Kidney epithelial cell (primary cell): Measurements from ENCODE around the gene GTF3C5. TPM values are rescaled to one million over a fixed set of nuclear protein-coding genes. Genes with fewer than 3 reads are reported as not detected.
A peak's percentile ranks its signal among the peaks of the same experiment; 100 is the strongest.

Experiments used
- DNase-seq: peaks from one replicate; pipeline ENCODE4 v3.0.0-alpha.2; 2010; ENCODE audit warnings: low read depth
- H3K27me3 ChIP-seq: 2 replicates; pipeline ENCODE4 v1.6.0; 2011; ENCODE audit warnings: low read length; ENCODE audit not compliant: control insufficient read depth, insufficient read depth
- H3K36me3 ChIP-seq: 2 replicates; pipeline ENCODE4 v1.5.1; 2011; ENCODE audit warnings: low read length; ENCODE audit not compliant: control insufficient read depth, insufficient read depth
- H3K4me3 ChIP-seq: 2 replicates; pipeline ENCODE4 v1.5.1; 2011; ENCODE audit warnings: low read depth, mild to moderate bottlenecking, control low read depth, low read length
- total RNA-seq: library from RNA; depleted of rRNA; stranded (reverse); fragments of >200 nt; gene quantifications from 2 replicates; pipeline ENCODE4 v1.2.3, GENCODE V29; 2015
- TF ChIP-seq, protein P1 (sequence below): IDR thresholded peaks from 2 replicates; pipeline ENCODE4 v1.5.1; 2011; ENCODE audit warnings: mild to moderate bottlenecking, moderate library complexity, low read length, control low read depth, inconsistent platforms; ENCODE audit not compliant: insufficient read depth, poor library complexity, severe bottlenecking

The GTF3C5 gene
- total RNA-seq, 1 donor from 2014 or later: 94.7 TPM

DNA sequence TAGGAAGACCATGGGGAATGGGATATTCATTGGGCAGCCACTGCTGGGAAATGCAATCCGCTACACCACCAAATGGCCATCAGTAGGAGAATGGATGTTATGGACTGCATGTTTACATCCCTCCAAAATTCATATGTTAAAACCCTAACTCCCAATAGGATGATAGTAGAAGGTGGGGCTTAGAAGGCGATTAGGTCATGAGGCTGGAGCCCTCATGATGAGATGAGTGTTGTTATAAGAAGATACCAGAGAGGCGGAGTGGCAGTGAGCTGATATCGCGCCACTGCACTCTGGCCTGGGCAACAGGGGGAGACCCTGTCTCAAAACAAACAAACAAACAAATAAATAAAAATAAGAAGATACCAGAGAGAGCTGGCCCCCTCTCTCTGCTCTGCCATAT lies 16.1 kb upstream of the GTF3C5 start:
- Histone ChIP-seq H3K36me3 (no peaks in the 10 kb centered on the region), H3K4me3 (no peak overlapping the region), H3K27me3 (no peaks in the 10 kb centered on the region)
- TF ChIP-seq, protein P1, sequence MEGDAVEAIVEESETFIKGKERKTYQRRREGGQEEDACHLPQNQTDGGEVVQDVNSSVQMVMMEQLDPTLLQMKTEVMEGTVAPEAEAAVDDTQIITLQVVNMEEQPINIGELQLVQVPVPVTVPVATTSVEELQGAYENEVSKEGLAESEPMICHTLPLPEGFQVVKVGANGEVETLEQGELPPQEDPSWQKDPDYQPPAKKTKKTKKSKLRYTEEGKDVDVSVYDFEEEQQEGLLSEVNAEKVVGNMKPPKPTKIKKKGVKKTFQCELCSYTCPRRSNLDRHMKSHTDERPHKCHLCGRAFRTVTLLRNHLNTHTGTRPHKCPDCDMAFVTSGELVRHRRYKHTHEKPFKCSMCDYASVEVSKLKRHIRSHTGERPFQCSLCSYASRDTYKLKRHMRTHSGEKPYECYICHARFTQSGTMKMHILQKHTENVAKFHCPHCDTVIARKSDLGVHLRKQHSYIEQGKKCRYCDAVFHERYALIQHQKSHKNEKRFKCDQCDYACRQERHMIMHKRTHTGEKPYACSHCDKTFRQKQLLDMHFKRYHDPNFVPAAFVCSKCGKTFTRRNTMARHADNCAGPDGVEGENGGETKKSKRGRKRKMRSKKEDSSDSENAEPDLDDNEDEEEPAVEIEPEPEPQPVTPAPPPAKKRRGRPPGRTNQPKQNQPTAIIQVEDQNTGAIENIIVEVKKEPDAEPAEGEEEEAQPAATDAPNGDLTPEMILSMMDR: no peak
- DNase-seq: no peak

GRCh38 chr9:133023117-133023890 lies 7.5 kb upstream of the GTF3C5 start:
- no peak overlapping the region for H3K4me3 ChIP-seq
- no peak for DNase-seq
- no peaks in the 10 kb centered on the region for H3K27me3 ChIP-seq
- TF ChIP-seq, protein P1: no peak
- H3K36me3 ChIP-seq: no peaks in the 10 kb centered on the region

DNA sequence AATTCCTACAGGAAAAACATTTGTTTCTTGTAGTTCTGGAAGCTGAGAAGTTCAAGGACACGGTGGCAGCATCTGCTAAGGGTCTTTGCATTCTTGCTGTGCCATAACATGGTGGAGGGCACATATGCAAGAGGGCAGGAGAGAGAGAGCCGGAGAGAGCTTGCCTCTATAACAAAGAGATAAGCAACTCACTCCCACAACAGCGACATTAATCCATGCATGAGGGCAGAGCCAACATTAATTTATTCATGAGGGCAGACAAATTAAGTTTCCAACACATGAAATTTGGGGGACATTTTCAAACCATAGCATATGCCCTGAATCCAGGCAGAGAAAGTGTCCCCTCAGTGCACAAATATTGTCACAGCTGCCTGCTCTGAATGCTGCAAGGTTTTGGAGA lies 4.4 kb upstream of the GTF3C5 start:
- TF ChIP-seq, protein P1: no peak
- Histone ChIP-seq H3K27me3 (no peaks in the 10 kb centered on the region), H3K4me3 (no peak overlapping the region), H3K36me3 (no peaks in the 10 kb centered on the region)
- DNase-seq: no peak

DNA sequence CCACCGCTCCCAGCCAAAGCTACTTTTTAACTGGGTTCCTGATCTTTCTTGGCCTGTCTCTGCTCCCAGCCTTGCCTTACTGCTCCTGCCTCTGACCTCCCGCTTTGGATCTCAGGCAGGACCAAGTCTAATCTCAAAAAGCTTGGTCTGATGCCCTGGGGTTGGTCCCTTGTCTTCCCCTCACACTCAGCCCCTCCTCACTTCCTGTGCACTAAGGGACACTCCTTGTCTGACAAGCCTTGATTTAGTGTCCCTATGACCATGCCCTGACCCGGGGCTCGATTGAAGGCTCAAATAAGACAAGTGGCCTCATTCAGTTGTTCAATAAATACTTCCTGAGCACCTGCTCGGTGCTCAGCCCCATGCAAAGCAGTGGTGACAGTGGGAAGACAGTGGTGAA lies 3.7 kb upstream of the GTF3C5 start:
- TF ChIP-seq, protein P1: no peak
- no peak for DNase-seq
- no peak overlapping the region for H3K4me3 ChIP-seq

GRCh38 chr9:133028221-133028620 lies 2.6 kb upstream of the GTF3C5 start:
- TF ChIP-seq, protein P1: no peak
- no peak overlapping the region for H3K4me3 ChIP-seq

More for the DNA sequence above, 3.7 kb upstream of the GTF3C5 start:
- no peaks in the 10 kb centered on the region for H3K27me3 ChIP-seq
- no peaks in the 10 kb centered on the region for H3K36me3 ChIP-seq

DNA sequence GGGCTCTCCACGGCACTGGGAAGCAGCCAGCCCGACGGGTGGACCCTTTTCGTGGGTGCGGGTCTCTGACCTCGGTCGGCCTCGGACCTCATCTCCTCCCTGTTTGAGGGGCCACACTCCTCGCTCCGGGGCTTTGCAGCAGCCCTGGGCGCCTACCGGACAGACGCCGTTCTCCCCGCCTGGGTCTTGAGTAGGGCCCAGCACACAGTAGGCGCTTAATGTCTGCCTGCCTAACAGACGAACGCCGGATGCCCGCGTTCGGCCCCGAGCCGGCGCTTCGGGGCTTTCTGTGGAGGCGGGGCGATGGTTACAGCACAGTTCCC lies 842 bp upstream of the GTF3C5 start:
- Histone ChIP-seq H3K4me3 (peak overlapping the region; percentile 91), H3K27me3 (no peaks in the 10 kb centered on the region), H3K36me3 (peaks cover 1% of the 10 kb centered on the region)
- DNase-seq: no peak
- TF ChIP-seq, protein P1: no peak

More at GRCh38 chr9:133028221-133028620, 2.6 kb upstream of the GTF3C5 start:
- H3K36me3 ChIP-seq: no peaks in the 10 kb centered on the region
- no peaks in the 10 kb centered on the region for H3K27me3 ChIP-seq
- DNase-seq: no peak
